Activated B cell treated with CpG ODN at 0.5 μM for 24 hours (primary cell): ENCODE data around the gene ZC3H12C. TPM values are rescaled to one million over a fixed set of nuclear protein-coding genes. Genes with fewer than 3 reads are reported as not detected.

Experiments
- ATAC-seq: fragments of 200-7000 bp; cut with Tn5 transposase; one replicate; pipeline ENCODE4 v1.10.0; 2021; ENCODE audit warnings: low read depth, mild to moderate bottlenecking, moderate library complexity
- CTCF ChIA-PET: fragments of 350-600 bp; sonication (Branson Sonifier 250); formaldehyde crosslinking; loops from one replicate; lab custom pipeline; 2021; ENCODE audit warnings: antibody characterized with exemption; lab: Charles Lee
- POLR2A ChIA-PET: fragments of 350-600 bp; sonication (Branson Sonifier 250); formaldehyde crosslinking; loops from one replicate; lab custom pipeline; 2021; ENCODE audit warnings: antibody characterized with exemption; lab: Charles Lee
- DNase-seq: peaks from one replicate; pipeline ENCODE4 v3.0.0; 2022
- H3K27ac Mint-ChIP-seq: one replicate; pipeline ENCODE4 v1.8.0; 2020; ENCODE audit warnings: mixed read lengths
- H3K27me3 Mint-ChIP-seq: one replicate; pipeline ENCODE4 v1.8.0; 2021; ENCODE audit warnings: mixed read lengths
- H3K36me3 Mint-ChIP-seq: one replicate; pipeline ENCODE4 v1.8.0; 2021; ENCODE audit warnings: low read depth, mixed read lengths
- H3K4me1 Mint-ChIP-seq: one replicate; pipeline ENCODE4 v1.8.0; 2021; ENCODE audit warnings: mixed read lengths
- H3K4me3 Mint-ChIP-seq: one replicate; pipeline ENCODE4 v1.8.0; 2020; ENCODE audit warnings: mild to moderate bottlenecking, mixed read lengths
- H3K9me3 Mint-ChIP-seq: one replicate; pipeline ENCODE4 v1.8.0; 2020; ENCODE audit warnings: mixed read lengths
- intact Hi-C: fragments of 100-400 bp; cut with micrococcal nuclease; formaldehyde crosslinking; loops from one replicate; pipeline ENCODE4 v1.15.1; 2024
- total RNA-seq: library from RNA; stranded (reverse); gene quantifications from 2 replicates; pipeline ENCODE4 v1.2.3, GENCODE V29; 2022
- TF ChIP-seq, protein P1 (sequence below): fragments of 200-600 bp; IDR thresholded peaks from one replicate; pipeline ENCODE4 v1.8.0; 2022; ENCODE audit warnings: antibody characterized with exemption, mild to moderate bottlenecking

Gene ZC3H12C
- total RNA-seq, 1 donor from 2014 or later = 0.95 TPM

DNA sequence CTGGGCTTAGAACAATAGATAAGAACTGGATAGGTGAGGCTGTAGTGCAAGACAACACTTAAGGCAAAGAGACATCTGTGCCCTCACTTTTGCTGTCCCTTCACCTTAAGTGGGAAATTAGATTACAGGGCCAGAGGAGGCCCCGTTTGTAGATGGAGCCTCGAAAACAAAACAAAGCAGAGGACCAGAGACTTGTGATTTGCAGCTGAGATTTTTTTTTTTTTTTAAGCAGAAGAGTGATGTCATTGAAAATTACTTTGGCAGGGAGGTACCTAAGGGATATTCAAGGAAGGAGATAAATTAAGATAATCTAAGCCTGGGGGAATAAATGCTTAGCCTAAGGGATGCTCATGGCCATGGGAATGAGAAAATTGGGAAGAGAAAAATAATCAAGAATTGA, 31.4 kb downstream of the ZC3H12C start:
- no peak overlapping the region for H3K4me3 Mint-ChIP-seq
- H3K4me1 Mint-ChIP-seq = no peaks in the 10 kb centered on the region
- ChIA-PET CTCF (no interaction called here), POLR2A (no interaction called here)
- TF ChIP-seq, protein P1, sequence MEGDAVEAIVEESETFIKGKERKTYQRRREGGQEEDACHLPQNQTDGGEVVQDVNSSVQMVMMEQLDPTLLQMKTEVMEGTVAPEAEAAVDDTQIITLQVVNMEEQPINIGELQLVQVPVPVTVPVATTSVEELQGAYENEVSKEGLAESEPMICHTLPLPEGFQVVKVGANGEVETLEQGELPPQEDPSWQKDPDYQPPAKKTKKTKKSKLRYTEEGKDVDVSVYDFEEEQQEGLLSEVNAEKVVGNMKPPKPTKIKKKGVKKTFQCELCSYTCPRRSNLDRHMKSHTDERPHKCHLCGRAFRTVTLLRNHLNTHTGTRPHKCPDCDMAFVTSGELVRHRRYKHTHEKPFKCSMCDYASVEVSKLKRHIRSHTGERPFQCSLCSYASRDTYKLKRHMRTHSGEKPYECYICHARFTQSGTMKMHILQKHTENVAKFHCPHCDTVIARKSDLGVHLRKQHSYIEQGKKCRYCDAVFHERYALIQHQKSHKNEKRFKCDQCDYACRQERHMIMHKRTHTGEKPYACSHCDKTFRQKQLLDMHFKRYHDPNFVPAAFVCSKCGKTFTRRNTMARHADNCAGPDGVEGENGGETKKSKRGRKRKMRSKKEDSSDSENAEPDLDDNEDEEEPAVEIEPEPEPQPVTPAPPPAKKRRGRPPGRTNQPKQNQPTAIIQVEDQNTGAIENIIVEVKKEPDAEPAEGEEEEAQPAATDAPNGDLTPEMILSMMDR = no peak
- no peaks in the 10 kb centered on the region for H3K9me3 Mint-ChIP-seq
- ATAC-seq (no peak), DNase-seq (no peak)
- H3K27me3 Mint-ChIP-seq = peaks cover 4% of the 10 kb centered on the region
- H3K27ac Mint-ChIP-seq = no peak overlapping the region
- intact Hi-C loops = no loop called here
- H3K36me3 Mint-ChIP-seq = no peaks in the 10 kb centered on the region

DNA sequence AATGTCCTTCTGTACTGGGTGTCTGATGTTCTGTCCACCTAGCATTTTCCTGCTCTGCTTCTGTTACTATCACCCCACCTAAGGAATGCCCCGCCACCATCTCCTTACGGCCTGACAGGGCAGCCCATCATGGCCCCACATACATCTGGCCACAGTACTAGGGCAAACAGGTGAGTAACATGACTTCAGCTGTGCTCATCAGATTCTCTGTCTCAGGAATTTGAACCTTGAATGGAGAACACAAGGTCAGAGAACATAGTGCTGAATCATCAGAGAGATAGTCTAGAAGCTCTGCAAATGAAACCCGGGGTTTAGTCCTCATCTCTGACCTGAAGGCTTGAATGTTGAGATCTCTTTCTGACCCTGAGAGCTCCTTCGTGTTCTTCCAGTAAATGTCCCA, 32.4 kb downstream of the ZC3H12C start:
- intact Hi-C loops = no loop called here
- ATAC-seq (no peak), DNase-seq (no peak)
- H3K27me3 Mint-ChIP-seq = peaks cover 5% of the 10 kb centered on the region
- TF ChIP-seq, protein P1 = no peak
- H3K4me3 Mint-ChIP-seq = no peak overlapping the region
- H3K36me3 Mint-ChIP-seq = no peaks in the 10 kb centered on the region
- CTCF ChIA-PET = no interaction called here
- POLR2A ChIA-PET = no interaction called here
- no peaks in the 10 kb centered on the region for H3K4me1 Mint-ChIP-seq
- no peaks in the 10 kb centered on the region for H3K9me3 Mint-ChIP-seq
- H3K27ac Mint-ChIP-seq = no peak overlapping the region

DNA sequence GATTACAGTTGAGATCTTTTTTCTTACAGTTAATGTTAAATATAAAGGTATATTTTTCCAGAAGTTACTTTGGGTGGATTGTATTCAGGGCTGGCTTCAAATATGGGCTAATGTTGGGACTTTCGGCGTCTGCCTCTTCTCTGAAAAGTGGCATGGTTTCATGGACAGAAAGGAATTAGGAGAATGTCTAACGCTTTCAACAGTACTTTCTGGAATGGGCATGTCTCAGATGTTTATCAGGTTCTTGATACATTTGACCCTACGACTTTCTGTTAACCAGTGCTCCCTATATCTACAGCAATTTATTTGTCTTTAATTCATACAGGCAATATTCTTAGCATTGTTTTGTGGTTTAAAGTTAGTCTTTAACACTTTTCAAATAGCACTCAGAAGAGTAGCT, 33.7 kb downstream of the ZC3H12C start:
- Mint-ChIP-seq H3K9me3 (no peaks in the 10 kb centered on the region), H3K27me3 (peaks cover 8% of the 10 kb centered on the region), H3K27ac (no peak overlapping the region), H3K36me3 (no peaks in the 10 kb centered on the region), H3K4me3 (no peak overlapping the region), H3K4me1 (no peaks in the 10 kb centered on the region)
- ChIA-PET CTCF (no interaction called here), POLR2A (no interaction called here)
- intact Hi-C loops = no loop called here
- no peak for DNase-seq
- TF ChIP-seq, protein P1 = no peak
- ATAC-seq = no peak

DNA sequence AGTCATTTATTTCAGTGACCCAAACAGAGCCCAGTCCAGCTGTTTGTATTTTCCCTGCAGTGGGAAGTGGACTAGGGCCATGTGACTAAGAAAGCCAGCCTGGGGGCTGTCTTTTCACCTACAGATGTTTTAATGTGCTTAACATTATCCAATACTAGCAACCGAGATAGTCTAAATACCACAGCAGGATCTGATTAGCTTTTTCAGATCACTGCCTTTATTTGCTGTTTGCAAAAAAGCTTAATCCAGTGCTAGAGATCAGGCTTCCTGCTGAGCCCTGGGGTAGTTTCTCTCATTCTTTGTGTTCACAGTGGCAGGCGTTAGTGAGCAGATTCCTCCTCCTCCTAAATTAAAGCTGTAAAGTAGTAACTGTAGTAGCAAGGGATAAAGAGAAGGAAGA, 35.0 kb downstream of the ZC3H12C start:
- CTCF ChIA-PET = no interaction called here
- POLR2A ChIA-PET = interaction anchor here (0.7 kb wide), 1 partner anchor 320 kb away, joined by 4 read pairs; no protein-coding TSS in a partner anchor
- no peaks in the 10 kb centered on the region for H3K36me3 Mint-ChIP-seq
- H3K27me3 Mint-ChIP-seq = peaks cover 8% of the 10 kb centered on the region
- TF ChIP-seq, protein P1 = no peak
- no peaks in the 10 kb centered on the region for H3K9me3 Mint-ChIP-seq
- H3K4me1 Mint-ChIP-seq = no peaks in the 10 kb centered on the region
- H3K27ac Mint-ChIP-seq = no peak overlapping the region
- ATAC-seq (no peak), DNase-seq (no peak)
- no peak overlapping the region for H3K4me3 Mint-ChIP-seq
- intact Hi-C loops = no loop called here

DNA sequence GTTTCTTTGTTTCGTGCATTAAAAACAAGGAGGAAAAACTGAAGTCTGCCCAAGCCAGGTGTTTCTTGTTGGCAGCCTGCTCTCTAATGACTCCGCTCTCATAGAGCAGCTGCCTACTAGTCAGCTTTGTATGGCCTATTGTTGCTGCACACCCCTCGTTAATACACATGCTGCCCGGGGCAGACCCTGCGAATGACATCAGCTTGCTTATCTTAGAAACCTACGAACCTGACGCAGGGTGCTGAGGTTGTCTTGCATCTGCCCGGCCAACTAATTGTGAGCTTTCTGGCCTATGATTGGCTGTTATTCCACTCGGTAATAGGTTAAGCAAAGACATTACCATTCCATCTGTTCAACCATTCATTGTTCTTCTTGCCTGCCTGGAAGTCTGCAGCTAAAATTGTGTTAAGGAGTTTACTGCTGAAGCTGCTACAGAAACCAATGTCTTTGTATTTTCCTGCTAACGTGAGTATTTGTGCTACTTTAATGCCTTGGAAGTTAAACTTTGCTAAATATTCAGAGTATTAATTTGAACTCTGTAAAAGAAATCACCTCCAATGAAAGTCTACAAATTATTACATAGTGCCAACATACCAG, 37.5 kb downstream of the ZC3H12C start:
- no peak overlapping the region for H3K4me3 Mint-ChIP-seq
- no peaks in the 10 kb centered on the region for H3K4me1 Mint-ChIP-seq
- no peak overlapping the region for H3K27ac Mint-ChIP-seq
- ATAC-seq = no peak
- H3K27me3 Mint-ChIP-seq = peaks cover 7% of the 10 kb centered on the region
- ChIA-PET CTCF (no interaction called here), POLR2A (no interaction called here)
- intact Hi-C loops = no loop called here
- H3K36me3 Mint-ChIP-seq = no peaks in the 10 kb centered on the region
- no peaks in the 10 kb centered on the region for H3K9me3 Mint-ChIP-seq
- TF ChIP-seq, protein P1 = no peak
- no peak for DNase-seq
